Measurements from ENCODE around the gene SRGAP2B.
"Not testable (repeated sequence)": the region's sequence is repeated elsewhere in the genome, so short reads cannot be mapped to it uniquely, and the experiment has no call there.

SRGAP2B gene

DNA sequence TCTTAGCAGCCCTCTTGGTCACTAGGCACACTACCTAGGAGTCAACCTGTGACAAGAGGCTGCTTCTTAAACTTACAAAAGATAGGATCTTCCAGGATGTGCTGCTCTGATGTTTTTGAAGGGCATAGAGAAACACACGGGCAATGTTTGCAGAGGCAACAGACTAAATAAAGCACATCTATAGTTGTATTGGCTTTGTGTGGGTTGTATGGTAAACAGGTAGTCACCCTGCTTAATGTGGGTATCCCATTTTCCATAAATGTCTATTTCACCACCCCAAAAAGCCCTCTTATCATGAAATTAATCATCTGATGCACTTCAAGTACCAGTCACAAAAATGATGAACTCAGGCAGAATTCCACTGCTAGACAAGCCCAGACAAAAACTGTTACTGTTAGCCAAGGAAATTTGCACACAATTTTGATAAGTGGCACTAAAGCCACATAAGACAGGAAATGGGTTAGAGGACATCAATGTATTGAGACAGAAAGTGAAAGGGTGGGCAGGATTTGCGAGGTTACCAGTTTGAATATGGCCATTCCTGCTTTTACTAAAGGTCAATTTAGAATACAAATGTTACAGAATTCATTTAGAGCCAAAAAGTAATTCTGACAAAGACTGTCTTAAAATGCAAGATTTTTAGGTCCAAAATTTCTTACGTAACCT lies 205.5 kb downstream of the SRGAP2B start:
- not testable (repeated sequence) for DNase-seq

DNA sequence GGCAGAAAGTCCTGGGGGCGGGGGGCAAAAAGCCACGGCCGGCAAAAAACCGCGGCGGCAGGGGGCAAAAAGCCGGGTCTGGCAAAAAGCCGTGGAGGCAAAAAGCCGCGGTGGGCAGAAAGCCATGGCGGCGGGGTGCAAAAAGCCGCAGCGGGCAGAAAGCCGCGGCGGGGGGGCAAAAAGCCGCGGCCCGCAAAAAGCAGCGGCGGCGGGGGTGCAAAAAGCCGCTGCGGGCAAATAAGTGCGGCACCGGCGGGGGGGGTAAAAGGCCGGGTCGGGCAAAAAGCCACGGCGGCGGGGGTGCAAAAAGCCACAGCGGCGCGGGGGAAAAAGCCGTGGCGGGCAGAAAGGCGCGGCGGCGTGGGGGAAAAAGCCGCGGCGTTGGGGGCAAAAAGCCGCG lies 212.1 kb downstream of the SRGAP2B start:
- not testable (repeated sequence) for DNase-seq

DNA sequence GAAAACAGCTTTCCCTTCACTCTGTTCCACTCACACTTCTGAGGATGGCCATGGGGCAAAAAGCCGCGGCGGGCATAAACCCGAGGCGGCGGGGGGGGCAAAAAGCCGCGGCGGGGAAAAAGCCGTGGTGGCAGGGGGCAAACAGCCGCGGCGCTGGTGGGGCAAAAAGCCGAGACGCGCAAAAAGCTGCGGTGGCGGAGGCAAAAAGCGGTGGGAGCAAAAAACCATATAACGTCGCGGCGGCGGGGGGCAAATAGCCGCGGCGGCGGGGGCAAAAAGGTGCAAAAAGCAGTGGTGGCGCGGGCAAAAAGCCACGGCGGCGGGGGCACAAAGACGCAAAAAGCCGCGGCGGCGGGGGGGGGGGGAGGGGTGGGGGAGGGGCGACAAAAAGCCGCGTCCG lies 212.8 kb downstream of the SRGAP2B start:
- DNase-seq, result not testable (repeated sequence)

DNA sequence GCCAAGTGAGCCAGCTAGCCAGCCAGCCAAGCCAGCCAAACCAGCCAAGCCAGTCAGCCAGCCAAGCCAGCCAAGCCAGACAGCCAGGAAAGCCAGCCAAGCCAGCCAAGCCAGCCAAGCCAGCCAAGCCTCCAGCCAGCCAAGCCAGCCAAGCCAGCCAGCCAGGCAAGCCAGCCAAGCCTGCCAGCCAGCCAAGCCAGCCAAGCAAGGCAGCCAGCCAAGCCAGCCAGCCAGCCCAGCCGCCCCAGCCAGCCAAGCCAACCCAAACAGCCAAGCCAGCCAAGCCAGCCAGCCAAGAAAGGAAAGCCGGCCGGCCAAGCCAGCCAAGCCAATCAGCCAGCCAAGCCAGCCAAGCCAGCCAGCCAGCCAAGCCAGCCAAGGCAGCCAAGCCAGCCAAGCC lies 236.5 kb downstream of the SRGAP2B start:
- DNase-seq, result not testable (repeated sequence)
